ENCODE measurements around the gene ADM2. TPM values are rescaled to one million over a fixed set of nuclear protein-coding genes. Genes with fewer than 3 reads are reported as not detected.

Gene ADM2
- total RNA-seq, 1 experiment from 2014 or later = 11.9 TPM

DNA sequence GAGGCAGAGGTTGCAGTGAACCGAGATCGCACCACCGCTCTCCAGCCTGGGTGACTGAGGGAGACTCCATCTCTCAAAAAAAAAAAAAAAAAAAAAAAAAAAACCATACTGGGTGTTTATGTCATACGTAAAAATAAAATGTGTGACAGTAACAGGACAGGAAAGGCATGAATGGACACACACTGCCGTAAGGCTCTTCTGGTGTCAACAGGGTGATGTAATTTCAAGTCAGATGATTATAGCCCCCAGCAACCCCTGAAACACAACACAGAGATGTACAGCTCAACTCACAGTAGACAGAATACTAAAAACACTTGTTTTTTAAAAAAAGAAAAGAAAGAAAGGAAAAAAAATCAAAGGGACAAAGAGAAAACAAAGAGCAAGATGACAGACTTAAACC lies 28.7 kb upstream of the ADM2 start:
- Histone ChIP-seq H2BK5ac (ENCODE audit: insufficient read length, low read length) (no peak overlapping the region), H4K20me1 (ENCODE audit: control insufficient read depth, insufficient read depth, insufficient read length) (peaks cover 5% of the 10 kb centered on the region), H3K4me2 (ENCODE audit: insufficient read depth, insufficient read length, low read length) (no peak overlapping the region), H4K5ac (ENCODE audit: insufficient read length, low read depth, low read length) (no peak overlapping the region), H3K56ac (ENCODE audit: insufficient read length, low read depth, low read length) (no peak overlapping the region), H2BK12ac (ENCODE audit: insufficient read length, low read depth, low read length) (no peak overlapping the region), H2BK120ac (ENCODE audit: low read depth, low read length, poor library complexity, severe bottlenecking) (no peak overlapping the region), H3K27ac (ENCODE audit: insufficient read length, low read depth, low read length) (no peak overlapping the region), H3K4ac (ENCODE audit: low read depth, low read length) (no peak overlapping the region), H3K79me1 (ENCODE audit: insufficient read depth, low read depth, low read length, poor library complexity, severe bottlenecking) (no peaks in the 10 kb centered on the region), H3K79me2 (ENCODE audit: insufficient read depth, low read length) (no peaks in the 10 kb centered on the region), H3K9me3 (ENCODE audit: control insufficient read depth, low read depth, low read length) (no peaks in the 10 kb centered on the region), H3K4me1 (ENCODE audit: insufficient read depth, low read length) (no peaks in the 10 kb centered on the region), H3K27me3 (ENCODE audit: insufficient read depth, low read length) (no peaks in the 10 kb centered on the region), H3K9ac (ENCODE audit: extremely low read depth, insufficient read length, low read length) (no peak overlapping the region), H3K14ac (ENCODE audit: insufficient read depth, low read length) (no peak overlapping the region), H4K8ac (replicated peaks; ENCODE audit: insufficient read length, low read depth, low read length) (no peak overlapping the region), H3K18ac (ENCODE audit: insufficient read length, low read depth, low read length) (no peak overlapping the region), H2AFZ (ENCODE audit: low read length) (no peak overlapping the region), H2BK20ac (ENCODE audit: low read depth, low read length, poor library complexity, severe bottlenecking) (no peak overlapping the region), H2BK15ac (ENCODE audit: low read depth, low read length) (no peak overlapping the region), H2AK5ac (ENCODE audit: insufficient read length, low read length) (no peak overlapping the region), H4K91ac (ENCODE audit: insufficient read length, low read depth, low read length) (no peak overlapping the region), H3K23me2 (ENCODE audit: insufficient read length, low read depth, low read length, poor library complexity, severe bottlenecking) (no peaks in the 10 kb centered on the region), H3T11ph (ENCODE audit: low read length) (no peak overlapping the region), H3K23ac (ENCODE audit: insufficient read length, low read depth, low read length) (no peak overlapping the region)
- no CpG with 5 or more reads among the region's 5 CpGs for WGBS (ENCODE audit: extremely low coverage, insufficient read length, low lambda C conversion rate)
- no peak for DNase-seq
- H3K36me3 Mint-ChIP-seq (ENCODE audit: insufficient read depth in 1 of 3, low read depth in 3 of 3) = peaks cover 24 to 71% (median 70%) of the 10 kb centered on the region in 3 experiments; a peak in 6 of 7 replicates
- H3K27me3 Mint-ChIP-seq (ENCODE audit: low read depth) = no peaks in the 10 kb centered on the region
- H3K4me1 Mint-ChIP-seq = no peaks in the 10 kb centered on the region
- TF ChIP-seq, protein P1, sequence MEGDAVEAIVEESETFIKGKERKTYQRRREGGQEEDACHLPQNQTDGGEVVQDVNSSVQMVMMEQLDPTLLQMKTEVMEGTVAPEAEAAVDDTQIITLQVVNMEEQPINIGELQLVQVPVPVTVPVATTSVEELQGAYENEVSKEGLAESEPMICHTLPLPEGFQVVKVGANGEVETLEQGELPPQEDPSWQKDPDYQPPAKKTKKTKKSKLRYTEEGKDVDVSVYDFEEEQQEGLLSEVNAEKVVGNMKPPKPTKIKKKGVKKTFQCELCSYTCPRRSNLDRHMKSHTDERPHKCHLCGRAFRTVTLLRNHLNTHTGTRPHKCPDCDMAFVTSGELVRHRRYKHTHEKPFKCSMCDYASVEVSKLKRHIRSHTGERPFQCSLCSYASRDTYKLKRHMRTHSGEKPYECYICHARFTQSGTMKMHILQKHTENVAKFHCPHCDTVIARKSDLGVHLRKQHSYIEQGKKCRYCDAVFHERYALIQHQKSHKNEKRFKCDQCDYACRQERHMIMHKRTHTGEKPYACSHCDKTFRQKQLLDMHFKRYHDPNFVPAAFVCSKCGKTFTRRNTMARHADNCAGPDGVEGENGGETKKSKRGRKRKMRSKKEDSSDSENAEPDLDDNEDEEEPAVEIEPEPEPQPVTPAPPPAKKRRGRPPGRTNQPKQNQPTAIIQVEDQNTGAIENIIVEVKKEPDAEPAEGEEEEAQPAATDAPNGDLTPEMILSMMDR (conservative IDR thresholded peaks at IDR 0.05) = no peak
- no peak overlapping the region for H3K27ac Mint-ChIP-seq
- no peak overlapping the region for H3K4me3 Mint-ChIP-seq
- no peaks in the 10 kb centered on the region; a peak in 1 of 5 replicates for H3K9me3 Mint-ChIP-seq
